LNCAP (cell line): ENCODE results near the gene MS4A5.

ENCODE experiments used
- TF ChIP-seq, protein P1 (sequence below): fragments of 450-650 bp; IDR thresholded peaks from 2 replicates; pipeline ENCODE4 v1.5.1; 2017; ENCODE audit warnings: mild to moderate bottlenecking

Gene MS4A5

DNA sequence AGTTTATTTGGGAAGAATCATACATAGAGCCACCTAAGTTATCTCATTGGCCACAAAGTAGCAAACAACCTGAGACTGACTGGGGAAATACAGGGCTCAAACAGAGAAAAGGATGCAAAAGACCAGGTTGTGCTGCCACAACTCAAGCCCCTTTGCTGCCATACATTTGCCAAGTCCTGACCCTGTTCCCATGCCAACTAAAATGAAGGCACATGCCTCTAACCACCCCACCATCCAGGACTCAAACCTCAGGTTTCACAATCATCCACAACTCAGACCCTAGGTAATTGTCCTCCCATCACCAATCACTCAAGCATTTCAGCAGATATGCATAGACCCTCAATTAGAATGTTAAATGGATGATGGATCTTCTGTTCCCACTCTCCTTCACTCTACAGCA is 24.8 kb downstream of the MS4A5 start:
- TF ChIP-seq, protein P1, sequence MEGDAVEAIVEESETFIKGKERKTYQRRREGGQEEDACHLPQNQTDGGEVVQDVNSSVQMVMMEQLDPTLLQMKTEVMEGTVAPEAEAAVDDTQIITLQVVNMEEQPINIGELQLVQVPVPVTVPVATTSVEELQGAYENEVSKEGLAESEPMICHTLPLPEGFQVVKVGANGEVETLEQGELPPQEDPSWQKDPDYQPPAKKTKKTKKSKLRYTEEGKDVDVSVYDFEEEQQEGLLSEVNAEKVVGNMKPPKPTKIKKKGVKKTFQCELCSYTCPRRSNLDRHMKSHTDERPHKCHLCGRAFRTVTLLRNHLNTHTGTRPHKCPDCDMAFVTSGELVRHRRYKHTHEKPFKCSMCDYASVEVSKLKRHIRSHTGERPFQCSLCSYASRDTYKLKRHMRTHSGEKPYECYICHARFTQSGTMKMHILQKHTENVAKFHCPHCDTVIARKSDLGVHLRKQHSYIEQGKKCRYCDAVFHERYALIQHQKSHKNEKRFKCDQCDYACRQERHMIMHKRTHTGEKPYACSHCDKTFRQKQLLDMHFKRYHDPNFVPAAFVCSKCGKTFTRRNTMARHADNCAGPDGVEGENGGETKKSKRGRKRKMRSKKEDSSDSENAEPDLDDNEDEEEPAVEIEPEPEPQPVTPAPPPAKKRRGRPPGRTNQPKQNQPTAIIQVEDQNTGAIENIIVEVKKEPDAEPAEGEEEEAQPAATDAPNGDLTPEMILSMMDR, result no peak

DNA sequence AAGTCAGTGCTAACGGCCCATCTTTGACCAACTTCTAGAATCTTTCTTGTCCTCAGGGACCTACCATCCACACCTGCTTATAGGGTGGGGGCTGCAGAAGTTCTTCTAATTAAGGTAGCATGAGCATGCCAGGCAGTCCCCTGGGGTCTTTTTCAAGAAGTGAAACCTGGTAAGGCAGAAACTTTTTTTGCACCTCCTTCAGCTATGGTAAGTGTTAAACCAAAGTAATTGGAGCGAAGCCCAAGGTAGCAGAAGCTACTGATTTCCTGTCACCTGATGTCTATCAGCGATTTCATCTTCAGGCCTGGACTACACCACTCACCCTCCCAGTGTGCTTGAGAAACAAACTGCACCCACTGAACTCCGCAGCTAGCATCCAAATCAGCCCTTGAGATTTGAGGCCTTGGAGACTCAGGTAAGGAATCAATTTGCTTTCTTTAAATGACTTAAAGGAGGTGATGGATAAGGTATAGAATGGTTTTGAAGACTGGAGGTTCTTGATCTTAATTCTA is 26.2 kb downstream of the MS4A5 start, which contains the start of gene MS4A1:
Gene MS4A1, plus strand, starts transcription at position 317 of the 512 bp plus-strand sequence. CDS start 6,528 bp downstream, outside the sequence.
- TF ChIP-seq, protein P1, result no peak

DNA sequence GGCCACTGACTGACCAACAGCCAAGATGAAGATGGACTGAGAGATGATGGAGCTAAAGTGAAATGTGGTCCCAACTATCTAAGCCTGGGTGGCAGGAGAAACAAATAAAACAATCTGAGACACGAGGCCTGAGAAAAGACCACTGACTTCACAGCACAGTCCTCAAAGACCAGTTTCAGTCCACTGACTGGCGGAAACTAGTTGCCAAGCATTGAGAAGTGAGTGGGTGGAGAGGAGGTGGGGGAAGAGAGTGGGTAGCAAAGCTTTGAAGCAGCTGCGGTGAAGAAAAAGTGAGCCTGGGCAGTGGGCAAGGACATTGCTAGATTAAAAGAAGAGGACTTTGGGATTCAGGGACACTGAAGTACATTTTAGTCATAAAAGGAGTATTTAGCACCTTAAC is 28.2 kb downstream of the MS4A5 start:
- TF ChIP-seq, protein P1, result no peak

DNA sequence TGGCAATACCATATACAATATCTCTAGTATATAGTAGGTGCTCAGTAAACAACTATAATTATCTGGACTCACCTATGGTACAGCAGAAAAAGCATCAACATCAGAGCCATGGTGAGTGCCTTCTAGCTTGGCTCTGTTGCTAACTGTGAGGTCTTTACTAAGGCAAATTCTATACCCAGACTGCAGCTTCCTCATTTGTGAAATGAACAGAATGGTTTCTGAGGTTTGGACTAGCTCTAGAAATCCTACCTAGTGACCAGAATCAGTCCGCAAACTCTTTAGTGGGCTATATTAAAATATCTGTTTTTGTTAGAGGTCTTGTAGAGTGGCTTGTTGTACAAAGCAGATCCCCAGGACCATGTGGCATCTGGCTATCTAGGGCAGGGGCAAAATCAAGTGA is 30.0 kb downstream of the MS4A5 start:
- TF ChIP-seq, protein P1, result no peak

DNA sequence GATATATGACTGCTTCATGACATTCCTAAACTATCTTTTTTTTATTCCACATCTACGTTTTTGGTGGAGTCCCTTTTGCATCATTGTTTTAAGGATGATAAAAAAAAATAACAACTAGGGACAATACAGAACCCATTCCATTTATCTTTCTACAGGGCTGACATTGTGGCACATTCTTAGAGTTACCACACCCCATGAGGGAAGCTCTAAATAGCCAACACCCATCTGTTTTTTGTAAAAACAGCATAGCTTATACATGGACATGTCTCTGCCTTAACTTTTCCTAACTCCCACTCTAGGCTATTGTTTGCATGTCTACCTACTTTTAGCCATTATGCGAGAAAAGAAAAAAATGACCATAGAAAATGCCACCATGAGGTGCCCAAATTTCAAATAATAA is 39.5 kb downstream of the MS4A5 start:
- TF ChIP-seq, protein P1, result no peak

DNA sequence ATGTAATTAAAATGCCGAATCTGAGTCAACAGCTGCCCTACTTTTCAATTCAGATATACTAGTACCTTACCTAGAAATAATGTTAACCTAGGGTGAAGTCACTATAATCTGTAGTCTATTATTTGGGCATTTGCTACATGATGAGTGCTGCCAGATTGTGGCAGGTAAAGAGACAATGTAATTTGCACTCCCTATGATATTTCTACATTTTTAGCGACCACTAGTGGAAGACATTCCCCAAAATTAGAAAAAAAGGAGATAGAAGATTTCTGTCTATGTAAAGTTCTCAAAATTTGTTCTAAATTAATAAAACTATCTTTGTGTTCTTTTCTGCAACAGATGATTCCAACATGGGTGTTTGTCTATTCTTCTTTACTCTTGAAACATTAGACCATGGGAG is 40.4 kb downstream of the MS4A5 start:
- TF ChIP-seq, protein P1, result no peak; the same call in 1 of the 2 replicates

DNA sequence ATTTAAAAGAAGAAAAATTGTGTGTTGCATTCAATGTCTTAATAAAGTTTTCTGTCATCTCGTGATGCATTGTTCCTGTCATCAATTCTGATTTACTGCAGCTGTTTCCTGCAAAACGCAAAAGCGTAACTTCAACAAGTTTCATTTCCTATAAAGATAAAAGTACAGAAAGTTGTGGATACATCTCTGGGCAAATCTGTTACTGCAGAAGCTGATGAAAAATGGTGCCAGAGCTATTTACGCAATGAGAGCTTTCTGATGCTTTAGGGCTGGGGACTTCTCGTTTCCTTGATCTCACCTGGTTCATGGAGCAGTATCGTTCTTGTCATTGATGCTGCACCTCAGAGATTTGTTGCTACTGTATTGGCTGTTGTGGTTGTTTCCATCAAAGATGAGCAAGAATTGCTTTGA is 47.7 kb downstream of the MS4A5 start:
- TF ChIP-seq, protein P1, result no peak

DNA sequence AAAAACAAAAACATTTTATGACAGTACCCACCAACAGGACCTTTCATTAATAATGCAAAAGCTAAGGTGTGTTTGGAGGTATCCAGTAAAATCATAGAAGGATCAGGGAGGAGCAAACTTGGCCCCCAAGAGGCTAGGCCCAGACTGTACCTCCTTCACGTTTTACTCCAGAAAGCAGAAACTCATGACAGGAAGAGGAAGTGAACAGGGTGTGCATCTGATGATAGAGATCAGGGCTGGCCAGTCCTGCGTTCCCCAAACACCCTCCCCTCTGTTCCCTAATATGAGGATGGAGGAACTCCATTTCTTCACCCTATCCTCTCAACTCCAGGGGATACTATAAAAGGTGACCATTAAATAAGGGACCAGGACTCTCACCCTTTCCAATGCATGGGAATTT is 53.0 kb downstream of the MS4A5 start:
- TF ChIP-seq, protein P1, result no peak
